GM23338 (cell line): ENCODE measurements around the gene YJEFN3. TPM values are rescaled to one million over a fixed set of nuclear protein-coding genes. Genes with fewer than 3 reads are reported as not detected.

Experiments used
- ATAC-seq: fragments of 200-7000 bp; cut with Tn5 transposase; 3 replicates; pipeline ENCODE4 v1.9.1; 2020
- DNase-seq: peaks from one replicate; pipeline ENCODE4 v3.0.0-alpha.2; 2015; ENCODE audit warnings: low spot score
- H2AFZ ChIP-seq: fragments of 200-600 bp; sonication (generic); 2 replicates; pipeline ENCODE4 v1.8.0; 2016; ENCODE audit warnings: antibody characterized with exemption, mild to moderate bottlenecking, moderate library complexity
- H3F3A ChIP-seq: fragments of 200-600 bp; sonication (generic); replicated peaks from 2 replicates; pipeline ENCODE4 v1.8.0; 2017; ENCODE audit warnings: antibody characterized with exemption, mixed run types, low read depth
- H3K27ac ChIP-seq: fragments of 200-600 bp; sonication (generic); 2 replicates; pipeline ENCODE4 v1.6.1; 2016; ENCODE audit warnings: low read depth
- H3K27me3 ChIP-seq: fragments of 200-600 bp; sonication (generic); 2 replicates; pipeline ENCODE4 v1.8.0; 2016; ENCODE audit warnings: mild to moderate bottlenecking, mixed run types, moderate library complexity; ENCODE audit not compliant: insufficient read depth
- H3K36me3 ChIP-seq: fragments of 200-600 bp; sonication (generic); 2 replicates; pipeline ENCODE4 v1.8.0; 2016; ENCODE audit warnings: mild to moderate bottlenecking; ENCODE audit not compliant: insufficient read depth
- H3K4me1 ChIP-seq: fragments of 200-600 bp; sonication (generic); 2 replicates; pipeline ENCODE4 v1.8.0; 2016; ENCODE audit warnings: mild to moderate bottlenecking, moderate library complexity; ENCODE audit not compliant: insufficient read depth
- H3K4me2 ChIP-seq: fragments of 200-600 bp; sonication (generic); 2 replicates; pipeline ENCODE4 v1.7.1; 2017; ENCODE audit warnings: mixed run types
- H3K4me3 ChIP-seq: fragments of 200-600 bp; sonication (generic); 2 replicates; pipeline ENCODE4 v1.6.1; 2016; ENCODE audit warnings: mixed run types
- H3K79me2 ChIP-seq: fragments of 200-600 bp; sonication (generic); replicated peaks from 2 replicates; pipeline ENCODE4 v1.8.0; 2017; ENCODE audit warnings: mild to moderate bottlenecking; ENCODE audit not compliant: insufficient read depth
- H3K9me2 ChIP-seq: fragments of 200-600 bp; sonication (generic); 2 replicates; pipeline ENCODE4 v1.8.0; 2017; ENCODE audit not compliant: insufficient read depth
- H4K20me1 ChIP-seq: fragments of 200-600 bp; sonication (generic); replicated peaks from 2 replicates; pipeline ENCODE4 v1.8.0; 2017; ENCODE audit warnings: mild to moderate bottlenecking; ENCODE audit not compliant: insufficient read depth
- H3K27ac Mint-ChIP-seq: 2 replicates; pipeline ENCODE4 v1.8.0; 2020; ENCODE audit warnings: inconsistent platforms, mild to moderate bottlenecking, moderate library complexity, mixed read lengths
- H3K27me3 Mint-ChIP-seq: 3 replicates; pipeline ENCODE4 v1.8.0; 2022; ENCODE audit warnings: low read depth, mild to moderate bottlenecking, moderate library complexity, mixed read lengths, inconsistent platforms; ENCODE audit not compliant: insufficient read depth, poor library complexity
- H3K36me3 Mint-ChIP-seq: 3 replicates; pipeline ENCODE4 v1.8.0; 2021; ENCODE audit warnings: low read depth, mild to moderate bottlenecking, inconsistent platforms, moderate library complexity, mixed read lengths
- H3K4me1 Mint-ChIP-seq: 3 replicates; pipeline ENCODE4 v1.8.0; 2020; ENCODE audit warnings: mild to moderate bottlenecking, inconsistent platforms, mixed read lengths
- H3K4me3 Mint-ChIP-seq: 3 replicates; pipeline ENCODE4 v1.8.0; 2021; ENCODE audit warnings: moderate library complexity, mild to moderate bottlenecking, inconsistent platforms, mixed read lengths
- H3K9me3 Mint-ChIP-seq: 3 replicates; pipeline ENCODE4 v1.8.0; 2020; ENCODE audit warnings: moderate library complexity, mild to moderate bottlenecking, inconsistent platforms, mixed read lengths
- CREB1 ChIP-seq: fragments of 250-450 bp; sonication (Bioruptor Pico); IDR thresholded peaks from 2 replicates; pipeline ENCODE4 v1.5.0; 2020; ENCODE audit warnings: low read depth, mild to moderate bottlenecking, moderate library complexity
- ETS1 ChIP-seq: IDR thresholded peaks from 2 replicates; pipeline ENCODE4 v1.6.1; 2016; ENCODE audit warnings: antibody characterized with exemption
- EZH2 ChIP-seq: fragments of 200-600 bp; sonication (generic); IDR thresholded peaks from one replicate; pipeline ENCODE4 v1.8.0; 2017; ENCODE audit warnings: antibody characterized with exemption, mild to moderate bottlenecking, low read depth; ENCODE audit not compliant: unreplicated experiment
- NANOG ChIP-seq: IDR thresholded peaks from 2 replicates; pipeline ENCODE4 v1.6.1; 2016; ENCODE audit warnings: antibody characterized with exemption, borderline replicate concordance
- POLR2AphosphoS5 ChIP-seq: IDR thresholded peaks from 2 replicates; pipeline ENCODE4 v1.6.1; 2016; ENCODE audit warnings: antibody characterized with exemption, low read depth
- REST ChIP-seq: IDR thresholded peaks from one replicate; pipeline ENCODE4 v1.6.1; 2018; ENCODE audit warnings: antibody characterized with exemption; ENCODE audit not compliant: unreplicated experiment
- STAT1 ChIP-seq: IDR thresholded peaks from one replicate; pipeline ENCODE4 v1.6.1; 2016; ENCODE audit warnings: antibody characterized with exemption; ENCODE audit not compliant: unreplicated experiment
- ZNF331 ChIP-seq: fragments of 250-450 bp; sonication (Bioruptor Pico); IDR thresholded peaks from 2 replicates; pipeline ENCODE4 v1.5.0; 2020; ENCODE audit warnings: low read depth, mild to moderate bottlenecking, moderate library complexity
- ZNF462 ChIP-seq: fragments of 250-450 bp; sonication (Bioruptor Pico); IDR thresholded peaks from 2 replicates; pipeline ENCODE4 v1.5.0; 2020; ENCODE audit warnings: mild to moderate bottlenecking, moderate library complexity
- polyA plus RNA-seq: library from polyadenylated mRNA; unstranded; fragments of >200 nt; fragmentation: Nextera tagmentation; extraction: Ambion mirVana; gene quantifications from 2 replicates; pipeline ENCODE4 v1.2.1, GENCODE V29; 2016
- total RNA-seq: library from RNA; depleted of rRNA; stranded (reverse); fragments of >200 nt; shearing (Covaris generic); gene quantifications from 2 replicates; pipeline ENCODE4 v1.2.3, GENCODE V29; 2014

Gene YJEFN3
- total and polyA plus RNA-seq, 2 experiments from 2014 or later: 3.5 to 6.5 TPM

GRCh38 chr19:19575411-19575810 lies 46.7 kb downstream of the YJEFN3 start:
- H3K27ac ChIP-seq: no peak overlapping the region
- H3F3A ChIP-seq: no peaks in the 10 kb centered on the region
- Mint-ChIP-seq H3K27ac (no peak overlapping the region), H3K27me3 (peaks cover 2% of the 10 kb centered on the region), H3K4me3 (no peak overlapping the region), H3K4me1 (peaks cover 7% of the 10 kb centered on the region; the same call in 2 of the 3 replicates), H3K36me3 (no peaks in the 10 kb centered on the region), H3K9me3 (no peaks in the 10 kb centered on the region)
- no peaks in the 10 kb centered on the region for H3K27me3 ChIP-seq
- H2AFZ ChIP-seq: no peak overlapping the region
- TF ChIP-seq REST: no peak
- no peak for TF ChIP-seq POLR2AphosphoS5
- no peak for TF ChIP-seq STAT1
- no peak for TF ChIP-seq ZNF331
- no peak for TF ChIP-seq NANOG
- no peak for TF ChIP-seq CREB1 (CRISPR knock-in tag)
- TF ChIP-seq EZH2: no peak
- TF ChIP-seq ZNF462 (CRISPR knock-in tag): no peak
- no peak for TF ChIP-seq ETS1
- H3K4me2 ChIP-seq: no peak overlapping the region
- H3K79me2 ChIP-seq: no peaks in the 10 kb centered on the region
- DNase-seq (peak; percentile 37), ATAC-seq (peak; percentile 94)
- no peaks in the 10 kb centered on the region for H3K36me3 ChIP-seq
- H4K20me1 ChIP-seq: no peaks in the 10 kb centered on the region
- H3K4me1 ChIP-seq: no peaks in the 10 kb centered on the region
- H3K4me3 ChIP-seq: no peak overlapping the region
- H3K9me2 ChIP-seq: no peaks in the 10 kb centered on the region
